Stimulated activated CD8-positive, alpha-beta memory T cell treated with anti-CD3 and anti-CD28 coated beads, Interleukin-12 subunit alpha, Interleukin-12 subunit beta, amount 100 ng/mL, for 24 hours (primary cell): ENCODE data around the gene TRIM33.
"Not testable (repeated sequence)": the region's sequence is repeated elsewhere in the genome, so short reads cannot be mapped to it uniquely, and the experiment has no call there.

Experiments
- DNase-seq: peaks from one replicate; pipeline ENCODE4 v3.0.0-alpha.2; 2020; ENCODE audit errors: extremely low read depth

The TRIM33 gene

DNA sequence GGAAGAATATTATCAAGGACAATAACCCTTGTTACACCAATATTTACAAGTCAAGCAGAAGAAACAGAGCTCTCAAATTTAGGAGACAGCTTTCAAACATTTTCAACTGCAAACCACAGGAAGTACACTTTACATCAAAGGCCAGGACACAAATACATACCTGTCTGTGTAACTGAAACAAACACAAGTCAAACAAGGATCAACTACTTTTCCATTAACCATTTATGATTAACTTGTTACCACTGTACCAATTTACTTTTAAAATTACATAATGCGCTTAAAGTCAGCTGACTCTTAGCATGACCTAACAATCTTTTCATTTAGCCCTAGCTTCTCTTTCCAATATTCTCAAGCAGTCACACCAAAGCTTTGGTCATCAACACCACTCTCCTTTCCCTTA, 43.5 kb downstream of the TRIM33 start:
- no peak for DNase-seq

DNA sequence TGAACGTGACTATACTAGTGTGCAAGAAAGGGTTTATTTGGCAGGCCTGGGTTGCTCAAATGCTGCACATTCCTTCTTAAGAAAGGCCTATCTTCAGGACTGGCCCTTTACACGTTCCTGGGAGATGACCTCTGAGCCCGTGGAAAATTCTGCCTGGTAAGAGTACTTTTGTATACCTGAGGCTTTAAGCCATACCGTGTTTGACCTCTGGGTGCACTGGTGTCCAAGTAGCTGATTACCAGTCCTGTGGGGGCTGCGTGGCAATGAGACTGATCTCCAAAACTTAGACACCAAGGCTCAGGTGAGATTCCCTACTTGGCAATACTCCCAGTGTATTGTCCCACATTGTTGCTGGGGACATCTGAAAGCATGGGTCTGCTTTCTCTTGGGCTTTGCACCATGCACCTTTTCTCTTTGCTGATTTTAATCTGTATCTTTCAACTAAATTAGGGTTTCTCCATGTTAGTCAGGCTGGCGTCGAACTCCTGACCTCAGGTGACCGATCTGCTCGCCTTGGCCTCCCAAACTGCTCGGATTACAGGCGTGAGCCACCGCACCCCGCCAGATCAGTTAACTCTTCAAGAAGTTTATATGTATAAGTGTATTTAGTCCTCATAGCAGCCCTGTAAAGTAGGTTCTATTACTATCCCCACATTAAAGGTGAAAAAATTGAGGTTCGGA, 44.5 kb downstream of the TRIM33 start:
- no peak for DNase-seq

DNA sequence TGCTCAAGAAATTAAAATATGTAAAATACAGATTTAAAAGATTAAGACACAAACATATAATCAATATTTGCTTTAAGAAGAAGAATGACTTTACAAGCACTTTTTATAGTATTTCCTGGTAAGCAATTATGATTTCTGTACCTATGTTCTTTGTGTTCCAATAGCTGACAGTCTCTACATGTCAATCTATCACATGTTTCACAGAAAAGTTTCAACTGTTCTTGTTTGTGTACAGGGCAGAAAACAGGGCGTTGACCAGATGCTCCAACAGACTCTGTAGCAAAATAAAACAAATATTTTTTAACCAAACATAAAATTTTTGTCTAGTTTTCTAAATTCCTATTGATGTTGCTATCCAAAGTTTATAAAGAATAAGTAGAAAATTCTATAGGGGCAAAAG, 48.0 kb downstream of the TRIM33 start:
- DNase-seq, result no peak

DNA sequence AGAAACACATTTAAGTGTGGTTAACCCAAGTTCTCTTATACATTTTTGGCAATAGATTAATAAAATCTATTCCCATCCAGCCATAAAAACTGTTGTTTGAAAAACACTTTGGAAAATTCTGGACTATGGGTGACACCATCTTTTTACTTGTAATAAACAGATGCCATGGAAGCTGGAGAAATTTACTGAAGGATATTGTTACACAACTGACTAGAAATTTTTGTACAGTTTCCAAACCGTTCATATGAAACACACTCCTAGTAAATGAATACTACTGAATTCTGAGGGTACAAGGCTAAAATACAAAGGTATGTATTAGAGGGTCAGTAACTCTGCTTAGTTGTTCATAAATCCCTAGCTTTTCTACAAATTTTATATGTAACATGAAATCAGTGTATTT, 48.7 kb downstream of the TRIM33 start:
- no peak for DNase-seq

DNA sequence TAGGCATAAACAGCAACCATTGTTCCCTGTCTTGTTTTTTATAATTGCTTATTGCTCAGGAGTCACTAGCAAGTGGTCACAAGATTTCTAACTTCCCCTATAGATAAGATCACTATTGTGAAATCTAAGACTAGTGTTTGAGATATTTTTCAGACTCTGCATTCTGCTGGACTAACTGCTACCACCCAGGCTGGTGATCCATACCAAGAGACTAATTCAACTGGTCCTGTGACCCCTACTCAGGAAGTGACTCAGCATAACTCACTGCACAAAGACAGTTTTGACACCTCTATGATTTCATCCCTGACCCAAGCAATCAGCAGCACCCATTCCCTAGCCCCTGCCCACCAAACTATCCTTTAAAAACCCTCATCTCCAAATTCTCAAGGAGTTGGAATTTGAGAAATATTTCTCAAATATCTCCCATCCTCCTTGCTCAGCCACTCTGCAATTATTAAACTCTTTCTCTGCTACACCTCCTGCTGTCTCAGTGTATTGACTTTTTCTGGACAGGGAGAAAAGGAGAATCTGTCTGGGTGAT, 52.7 kb downstream of the TRIM33 start:
- no peak for DNase-seq

DNA sequence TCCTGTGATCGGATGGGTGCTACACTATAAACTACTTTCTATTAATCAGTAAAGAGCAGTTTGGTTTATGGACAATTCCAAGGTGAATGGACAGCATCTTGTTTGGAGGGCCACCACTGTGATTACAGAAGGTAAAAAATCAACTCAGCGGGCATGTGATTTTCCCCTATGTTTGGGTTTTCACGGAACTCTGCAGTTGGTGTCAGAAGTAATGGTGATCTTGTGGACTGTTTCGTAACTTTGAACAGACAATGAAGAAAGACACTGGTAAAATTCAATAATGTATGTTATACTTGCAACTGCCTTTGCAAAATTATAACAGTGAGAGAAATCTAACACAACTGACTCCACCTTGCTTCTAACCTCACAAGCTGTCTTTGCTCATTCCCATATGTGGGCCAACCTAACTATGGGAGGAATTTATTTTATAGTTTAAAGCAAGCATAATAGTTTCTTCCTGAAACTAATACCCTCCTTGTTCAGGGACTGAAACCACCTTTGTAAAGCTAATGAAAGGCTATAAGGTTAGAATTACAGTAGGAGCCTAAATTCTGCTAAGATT, 53.2 kb downstream of the TRIM33 start:
- no peak for DNase-seq

DNA sequence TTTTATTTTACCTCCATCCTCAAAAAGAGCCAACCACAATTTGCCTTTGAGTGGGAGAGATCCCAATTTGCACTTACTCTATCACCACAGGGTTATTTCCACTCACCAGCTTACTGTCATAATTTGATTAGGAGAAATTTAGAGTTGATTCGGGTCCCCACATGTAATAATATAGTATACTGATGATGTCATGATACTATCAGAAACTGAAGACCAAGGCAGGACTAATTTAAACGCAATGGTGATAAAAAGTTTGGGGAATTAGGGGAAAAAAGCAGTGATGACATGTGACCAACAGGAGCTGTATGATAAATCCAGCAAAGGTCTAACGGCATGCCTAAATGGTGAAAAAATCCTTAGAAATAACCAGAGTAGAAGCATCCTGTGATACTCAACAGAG, 54.4 kb downstream of the TRIM33 start:
- no peak for DNase-seq

DNA sequence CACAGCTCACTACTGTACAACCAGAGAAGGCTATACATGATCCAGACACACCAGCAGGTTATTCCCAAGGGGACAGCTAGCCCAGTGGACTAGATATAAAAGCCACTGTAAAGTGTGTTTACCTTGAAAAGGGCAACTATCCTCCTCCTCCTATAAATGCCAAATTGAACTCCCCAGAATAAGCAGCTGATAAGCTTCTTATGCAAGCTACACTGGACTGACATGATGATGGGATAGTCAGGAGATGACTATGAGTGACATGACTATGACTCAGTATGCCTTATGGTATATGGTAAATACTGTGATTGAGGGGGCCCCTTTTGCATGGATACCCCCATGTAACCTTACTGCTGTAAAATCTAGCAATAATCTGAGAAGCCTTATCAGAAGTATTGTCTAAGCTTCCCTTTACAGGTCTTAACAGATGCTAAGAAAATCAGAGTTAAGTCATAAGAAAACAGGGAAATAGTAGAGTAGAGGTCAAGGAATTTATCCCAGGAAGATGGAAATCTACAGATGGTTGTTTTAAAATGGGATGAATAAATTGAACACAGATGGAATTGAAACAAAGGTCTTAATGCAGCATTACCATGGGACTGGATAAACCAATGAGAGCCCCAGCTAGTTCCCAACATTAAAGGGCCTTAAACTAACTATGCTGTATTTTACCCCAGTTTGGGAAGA, 55.8 kb downstream of the TRIM33 start:
- no peak for DNase-seq

DNA sequence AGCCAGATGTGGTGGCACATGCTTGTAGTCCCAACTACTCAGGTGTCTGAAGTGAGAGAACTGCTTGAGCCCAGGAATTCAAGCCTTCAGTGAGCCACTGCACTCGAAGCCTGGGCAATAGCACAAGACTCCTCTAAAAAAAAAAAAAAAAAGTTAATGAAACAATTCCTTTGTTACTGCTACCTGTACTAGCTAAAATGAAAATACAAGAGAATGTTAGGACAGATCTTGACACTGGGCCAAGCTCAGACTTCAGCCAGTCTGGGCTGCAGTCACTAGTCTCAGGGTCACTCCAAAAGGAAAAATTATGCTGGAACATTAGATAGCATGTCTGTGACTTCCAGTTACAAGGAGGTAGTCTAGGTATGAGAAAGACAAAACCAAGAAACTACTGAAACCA, 56.5 kb downstream of the TRIM33 start:
- DNase-seq, result no peak

DNA sequence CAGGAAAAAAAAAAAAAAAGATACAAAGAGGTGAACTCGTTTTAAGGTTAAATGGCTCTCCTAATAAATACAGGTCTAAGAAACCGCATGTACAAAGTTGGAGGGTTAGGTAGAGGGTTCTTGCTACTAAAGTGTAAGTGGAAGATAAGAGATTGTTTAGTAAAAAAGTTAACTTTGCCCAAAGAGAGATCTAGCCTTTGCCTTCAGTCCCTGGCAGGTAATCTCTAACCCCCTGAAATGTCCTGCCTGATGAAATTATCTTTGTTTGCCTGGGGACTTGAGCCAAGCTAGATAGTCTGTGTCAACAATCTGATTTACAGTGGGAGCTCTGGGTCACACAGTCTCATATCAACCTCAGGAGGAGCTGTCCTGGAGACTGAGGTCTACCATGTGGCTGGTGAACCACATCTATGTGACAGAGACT, 57.6 kb downstream of the TRIM33 start:
- no peak for DNase-seq

DNA sequence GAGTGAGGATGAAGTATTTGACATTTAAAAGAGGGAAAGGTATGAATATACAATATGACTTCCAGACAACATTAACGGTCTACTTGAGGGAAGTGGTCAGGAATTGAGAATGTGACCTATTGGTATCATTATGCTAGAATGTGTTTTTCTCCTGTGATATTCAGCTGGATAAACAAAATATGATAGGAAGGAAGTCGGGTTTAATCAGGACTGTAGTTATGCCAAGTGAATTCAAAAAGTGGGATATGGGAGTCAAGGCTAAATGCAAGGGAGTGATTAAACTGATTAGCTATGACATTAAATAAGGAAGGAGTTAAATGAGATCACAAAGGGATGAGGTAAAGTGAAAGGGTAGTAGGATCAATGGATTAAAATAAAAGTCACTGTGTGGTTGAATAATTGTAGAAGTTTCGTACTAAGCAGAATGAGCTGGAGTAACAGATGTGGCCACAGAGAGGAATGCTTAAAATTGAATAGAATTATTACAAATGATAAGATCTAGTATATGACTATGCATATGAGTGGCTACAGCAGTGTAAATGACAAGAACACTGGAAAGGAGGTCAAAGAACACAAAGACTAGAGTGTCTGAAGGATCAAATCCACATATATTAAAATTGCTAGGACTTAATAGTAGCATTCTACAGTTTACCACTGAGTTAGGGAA, 62.5 kb downstream of the TRIM33 start:
- no peak for DNase-seq

DNA sequence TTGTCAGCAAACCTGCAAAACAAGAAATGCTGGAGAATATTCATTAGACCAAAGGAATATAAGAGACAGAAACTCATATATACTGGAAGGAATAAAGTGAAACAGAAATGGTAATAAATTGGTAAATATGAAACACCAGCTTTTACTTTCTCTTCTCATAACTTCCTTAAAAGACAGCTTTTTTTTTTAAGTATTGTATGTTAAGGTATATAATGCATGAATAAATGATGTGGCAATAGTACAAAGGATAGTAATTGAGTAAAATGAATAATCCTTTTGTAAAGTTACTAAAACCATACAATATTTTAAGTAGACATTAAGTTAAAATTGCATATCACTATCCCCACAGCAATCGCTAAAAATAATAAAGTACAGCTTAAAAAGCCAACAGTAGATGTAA, 64.8 kb downstream of the TRIM33 start:
- no peak for DNase-seq

DNA sequence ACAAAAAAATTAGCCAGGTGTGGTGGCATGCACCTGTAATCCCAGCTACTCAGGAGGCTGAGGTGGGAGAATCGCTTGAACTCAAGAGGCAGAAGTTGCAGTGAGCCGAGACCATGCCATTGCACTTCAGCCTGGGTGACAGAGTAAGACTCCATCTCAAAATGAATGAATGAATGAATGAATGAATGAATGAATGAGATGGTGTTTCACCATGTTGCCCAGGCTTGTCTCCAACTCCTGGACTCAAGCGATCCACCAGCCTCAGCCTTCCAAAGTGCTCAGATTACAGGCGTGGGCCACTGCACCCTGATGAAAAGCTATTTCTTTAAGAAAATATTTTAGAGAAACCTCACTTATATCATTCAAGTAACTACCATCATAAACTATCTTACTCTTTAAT, 67.8 kb downstream of the TRIM33 start:
- DNase-seq, result not testable (repeated sequence)

DNA sequence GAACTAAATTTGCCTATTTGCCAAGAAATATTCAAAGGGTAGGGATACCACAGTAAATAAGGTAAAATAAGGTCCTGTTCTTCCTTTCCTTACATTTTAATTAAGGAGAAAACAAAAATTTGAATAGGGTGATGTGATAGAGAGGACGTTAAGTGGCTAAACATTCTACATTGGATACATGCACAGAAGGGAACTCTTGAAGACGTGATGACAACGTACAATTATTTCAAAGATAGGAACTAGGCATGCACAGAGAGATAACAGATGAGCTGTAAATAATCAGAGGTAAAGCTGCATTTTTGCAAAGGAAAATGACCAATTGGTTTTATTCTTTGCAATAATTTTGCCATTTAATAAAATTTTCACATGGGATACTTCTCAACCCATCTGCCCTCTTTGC, 69.7 kb downstream of the TRIM33 start:
- no peak for DNase-seq

DNA sequence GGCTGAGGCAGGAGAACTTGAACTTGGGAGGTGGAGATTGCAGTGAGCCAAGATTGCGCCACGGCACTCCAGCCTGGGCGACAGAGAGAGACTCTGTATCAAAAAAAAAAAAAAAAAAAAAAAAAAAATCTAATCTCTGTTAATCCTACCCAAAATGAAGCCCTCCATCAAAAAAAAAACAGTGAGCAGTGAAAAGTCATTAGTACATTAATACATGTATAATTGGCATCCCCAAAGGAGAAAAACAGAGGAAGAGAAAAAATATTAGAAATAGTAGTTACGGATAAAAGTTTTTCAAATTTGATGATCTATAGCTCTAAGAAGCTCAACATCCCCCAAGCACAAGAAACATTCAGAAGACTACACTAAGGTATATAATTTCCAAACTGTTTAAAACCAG, 71.6 kb downstream of the TRIM33 start:
- no peak for DNase-seq

DNA sequence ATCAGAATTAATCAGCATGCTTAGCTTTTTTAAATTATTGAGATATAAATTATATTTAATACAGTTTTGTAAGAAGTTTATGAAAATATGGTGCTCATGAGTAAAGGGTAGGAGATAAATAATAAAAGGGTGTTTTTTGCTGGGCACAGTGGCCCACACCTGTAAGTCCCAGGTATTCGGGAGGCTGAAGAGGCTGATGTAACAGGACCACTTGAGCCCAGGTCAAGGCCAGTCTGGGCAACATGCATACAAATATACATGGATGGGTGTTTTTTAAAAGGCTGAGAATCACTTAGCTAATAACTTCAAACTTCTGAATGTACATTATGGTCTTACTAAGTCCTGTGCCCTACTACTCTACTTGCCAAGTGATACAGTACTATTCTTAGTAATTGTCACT, 73.2 kb downstream of the TRIM33 start:
- DNase-seq, result no peak

DNA sequence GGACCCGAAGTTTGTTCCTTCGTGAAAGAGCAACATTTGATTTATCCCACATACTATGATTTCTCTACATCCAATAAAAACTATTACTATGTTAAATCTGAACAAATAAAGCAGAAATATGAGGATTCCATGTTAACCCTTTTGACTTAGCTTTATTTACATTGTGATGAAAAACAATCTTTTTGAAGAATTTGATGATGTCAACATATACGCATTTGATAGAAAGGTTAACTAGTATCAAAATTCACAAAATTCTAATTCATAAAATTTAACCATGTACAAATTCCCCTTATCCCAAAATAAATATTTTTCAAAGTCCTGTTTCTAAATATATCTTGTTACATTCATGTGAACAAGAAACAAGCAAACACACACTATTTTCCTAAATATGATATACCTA, 74.2 kb downstream of the TRIM33 start:
- no peak for DNase-seq

DNA sequence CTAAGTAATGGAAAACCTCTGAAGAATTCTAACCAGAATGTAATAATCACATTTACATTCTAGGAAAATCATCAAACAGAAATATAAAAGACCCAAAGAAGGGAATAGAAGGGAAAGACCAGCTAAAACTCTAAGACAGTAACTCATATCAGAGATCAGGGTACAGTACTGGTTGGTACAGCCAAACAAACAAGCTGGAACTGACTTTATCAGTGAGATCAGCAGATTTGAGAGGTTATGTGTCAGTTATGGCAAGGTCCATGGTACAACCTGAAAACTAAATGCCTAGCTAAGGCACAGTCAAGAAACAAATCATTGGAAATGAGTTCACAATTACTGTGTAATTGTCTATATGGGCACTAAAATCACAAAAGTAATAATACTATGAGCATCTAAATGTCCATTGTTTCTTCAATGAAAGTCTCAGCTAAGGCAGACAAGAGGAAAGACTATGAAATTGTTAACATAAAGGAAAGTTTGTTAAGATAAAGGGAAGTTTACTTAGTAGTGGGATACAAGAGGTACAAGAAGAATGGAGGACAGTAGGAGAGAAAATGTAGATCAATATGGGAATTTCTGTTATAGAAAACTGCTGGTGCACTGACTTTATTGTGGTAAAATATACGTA, 75.8 kb downstream of the TRIM33 start:
- DNase-seq, result no peak

DNA sequence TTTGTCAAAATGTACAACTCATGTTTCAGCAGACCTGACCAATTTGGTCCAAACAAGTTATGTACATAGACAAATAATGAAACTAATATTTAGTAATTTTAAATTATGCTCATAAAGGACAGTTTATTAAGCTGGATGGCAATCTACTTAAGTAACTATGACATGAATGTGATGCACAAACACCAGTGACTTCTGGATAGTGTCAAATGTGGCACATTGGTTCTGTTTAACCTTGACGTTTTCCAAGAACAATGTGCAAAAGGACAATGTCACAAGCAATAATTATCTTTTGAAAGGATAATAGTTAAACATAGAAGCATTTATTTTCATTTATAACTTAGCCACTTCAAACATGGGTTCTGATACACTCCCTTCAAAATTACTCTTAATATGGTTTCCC, 80.0 kb downstream of the TRIM33 start:
- no peak for DNase-seq

DNA sequence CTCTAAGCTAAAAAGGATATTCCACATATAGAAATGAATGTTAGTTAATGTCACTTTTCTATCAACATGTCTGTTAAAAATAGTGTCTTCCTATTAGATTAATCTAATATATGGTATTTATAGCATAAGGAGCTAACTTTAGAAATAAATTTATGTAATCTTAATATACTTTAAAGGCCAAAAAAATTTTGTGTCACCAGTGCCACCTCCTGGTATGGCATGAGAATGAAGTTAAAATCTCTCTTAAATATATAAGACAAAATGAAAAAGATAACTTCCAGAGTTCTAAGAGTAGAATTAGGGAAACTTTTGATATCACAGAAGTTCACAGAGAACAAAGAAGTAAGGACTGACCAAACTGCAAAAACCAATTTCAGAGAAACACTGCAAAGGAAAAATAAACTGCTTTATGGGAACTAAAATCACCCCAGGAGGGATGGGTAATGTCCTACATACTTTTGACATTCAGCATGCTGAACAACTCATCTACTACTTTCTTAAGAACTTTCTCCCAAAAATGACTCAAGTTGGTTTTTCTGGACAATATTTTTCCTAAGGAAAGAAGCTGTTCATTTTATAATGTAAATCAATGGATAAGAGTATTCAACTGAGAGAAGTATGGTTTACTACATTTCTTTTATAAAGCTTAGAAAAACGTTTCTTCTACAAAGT, 82.8 kb downstream of the TRIM33 start:
- no peak for DNase-seq

DNA sequence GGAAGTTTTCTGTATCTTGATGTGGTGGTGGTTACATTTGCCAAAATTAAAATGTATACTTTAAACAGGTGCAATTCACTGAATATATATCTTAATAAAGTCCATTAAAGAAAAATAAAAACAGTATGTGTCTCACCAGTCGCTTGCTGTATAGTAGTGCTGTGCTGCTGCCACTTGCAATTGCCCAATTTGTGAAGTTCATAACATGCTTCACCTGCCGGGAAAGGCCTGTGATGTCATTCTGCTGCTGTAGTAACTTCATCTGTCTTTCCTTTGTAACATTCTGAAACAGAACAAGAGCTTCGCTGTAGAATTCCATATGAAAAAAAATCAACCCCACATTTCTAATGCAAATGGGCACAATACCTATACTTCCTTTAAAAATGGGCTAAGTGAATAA, 83.4 kb downstream of the TRIM33 start:
- no peak for DNase-seq

DNA sequence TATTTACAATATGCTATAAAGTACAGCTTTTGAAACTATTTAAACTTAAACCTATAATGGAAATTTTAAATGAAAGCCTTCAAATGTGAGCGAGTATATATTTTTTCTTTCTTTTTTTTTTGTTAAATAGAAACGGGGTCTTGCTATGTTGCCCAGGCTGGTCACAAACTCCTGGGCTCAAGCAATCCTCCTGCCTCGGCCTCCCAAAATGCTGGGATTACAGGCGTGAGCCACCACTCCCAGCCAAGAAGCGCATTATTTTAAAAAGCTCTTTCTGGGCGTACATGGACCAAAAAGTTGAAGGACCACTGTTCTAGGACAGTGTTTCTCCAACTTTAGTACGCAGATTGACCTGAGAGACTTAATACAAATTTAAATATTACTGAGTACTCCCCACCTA, 87.5 kb downstream of the TRIM33 start:
- no peak for DNase-seq
